ENCODE results near the gene ETV3L.

Gene ETV3L

DNA sequence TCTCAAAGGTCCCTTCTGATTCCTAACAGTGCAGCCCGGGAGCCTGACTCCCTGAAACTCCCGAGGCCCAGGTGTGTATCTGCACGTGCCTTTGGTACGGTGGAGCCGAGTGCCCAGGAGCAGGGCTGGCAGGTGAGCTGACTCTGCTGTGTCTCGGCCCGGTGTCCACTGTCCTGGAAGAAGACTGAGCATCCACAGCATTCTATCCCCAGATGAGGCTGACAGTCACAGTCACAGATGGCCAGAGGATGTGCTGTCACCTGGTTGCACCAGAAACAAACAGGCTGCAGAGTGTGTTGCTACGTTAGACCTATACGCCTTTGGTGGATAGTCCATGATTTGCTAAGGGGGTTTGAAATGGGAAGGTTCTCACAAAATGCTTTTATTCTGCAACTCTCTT, 9.8 kb downstream of the ETV3L start:
- Histone ChIP-seq H3K27me3 (ENCODE audit: control insufficient read depth, low read length) (peaks cover 7% of the 10 kb centered on the region; the same call in 1 of the 2 replicates), H3K9me3 (ENCODE audit: control insufficient read depth, insufficient read depth, low read length) (no peaks in the 10 kb centered on the region), H3K36me3 (ENCODE audit: control insufficient read depth, low read length) (no peaks in the 10 kb centered on the region), H3K4me2 (ENCODE audit: low read length) (no peak overlapping the region), H4K20me1 (ENCODE audit: control insufficient read depth, insufficient read depth, low read depth, low read length) (no peaks in the 10 kb centered on the region), H3K9me2 (replicated peaks; ENCODE audit: control insufficient read depth, low read length) (no peaks in the 10 kb centered on the region), H3K4me1 (ENCODE audit: control insufficient read depth, low read length) (no peaks in the 10 kb centered on the region), H3F3A (ENCODE audit: control insufficient read depth, insufficient read depth) (no peaks in the 10 kb centered on the region), H3K27ac (ENCODE audit: low read depth, low read length) (no peak overlapping the region), H3K4me3 (ENCODE audit: low read length) (no peak overlapping the region), H3K79me2 (ENCODE audit: control insufficient read depth, low read length) (no peaks in the 10 kb centered on the region)
- TF ChIP-seq CTCF (IDR thresholded peaks at IDR 0.05; ENCODE audit: low read depth, low read length, poor library complexity, severe bottlenecking), result no peak
- no peak for TF ChIP-seq EZH2phosphoT487 (IDR thresholded peaks at IDR 0.05; ENCODE audit: borderline replicate concordance, low read length)

DNA sequence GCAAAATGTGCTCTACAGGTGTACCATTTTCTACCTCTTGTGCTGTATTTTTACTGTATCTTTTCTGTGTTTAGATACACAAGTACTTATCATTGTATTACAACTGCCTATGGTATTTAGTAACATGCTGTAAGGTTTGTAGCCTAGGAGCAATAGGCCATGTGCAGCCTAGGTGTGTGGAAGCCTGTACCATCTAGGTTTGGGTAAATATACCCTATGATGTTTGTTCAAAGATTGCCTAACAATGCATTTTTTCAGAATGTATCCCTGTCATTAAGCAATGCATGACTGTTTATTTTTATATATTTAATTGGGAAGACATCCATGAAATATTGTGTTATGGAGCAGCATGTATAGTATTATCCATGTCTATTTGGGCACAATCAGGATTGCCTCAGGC, 11.0 kb downstream of the ETV3L start:
- Histone ChIP-seq H3K9me2 (replicated peaks; ENCODE audit: control insufficient read depth, low read length) (no peaks in the 10 kb centered on the region), H3K79me2 (ENCODE audit: control insufficient read depth, low read length) (no peaks in the 10 kb centered on the region), H4K20me1 (ENCODE audit: control insufficient read depth, insufficient read depth, low read depth, low read length) (no peaks in the 10 kb centered on the region), H3K4me3 (ENCODE audit: low read length) (no peak overlapping the region), H3K4me2 (ENCODE audit: low read length) (no peak overlapping the region), H3K9me3 (ENCODE audit: control insufficient read depth, insufficient read depth, low read length) (no peaks in the 10 kb centered on the region), H3K27ac (ENCODE audit: low read depth, low read length) (no peak overlapping the region), H3K36me3 (ENCODE audit: control insufficient read depth, low read length) (no peaks in the 10 kb centered on the region), H3K4me1 (ENCODE audit: control insufficient read depth, low read length) (no peaks in the 10 kb centered on the region), H3F3A (ENCODE audit: control insufficient read depth, insufficient read depth) (no peaks in the 10 kb centered on the region), H3K27me3 (ENCODE audit: control insufficient read depth, low read length) (peaks cover 7% of the 10 kb centered on the region; the same call in 1 of the 2 replicates)
- TF ChIP-seq CTCF (IDR thresholded peaks at IDR 0.05; ENCODE audit: low read depth, low read length, poor library complexity, severe bottlenecking) (no peak), EZH2phosphoT487 (IDR thresholded peaks at IDR 0.05; ENCODE audit: borderline replicate concordance, low read length) (no peak)

DNA sequence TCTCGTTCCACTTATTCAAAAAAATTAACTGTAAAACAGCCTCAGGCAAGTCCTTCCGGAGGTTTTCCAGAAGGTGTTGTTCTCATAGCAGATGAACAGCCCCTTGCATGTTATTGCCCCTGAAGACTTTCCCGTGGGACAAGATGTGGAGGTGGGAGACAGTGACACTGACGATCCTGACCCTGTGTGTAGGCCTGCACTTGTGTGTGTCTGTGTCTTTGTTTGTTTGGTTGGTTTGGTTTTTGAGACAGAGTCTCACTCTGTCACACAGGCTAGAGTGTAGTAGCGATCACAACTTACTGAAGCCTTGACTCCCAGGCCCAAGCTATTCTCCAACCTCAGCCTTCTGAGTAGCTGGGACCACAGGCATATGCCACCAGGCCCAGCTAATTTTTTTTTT, 12.6 kb downstream of the ETV3L start:
- TF ChIP-seq EZH2phosphoT487 (IDR thresholded peaks at IDR 0.05; ENCODE audit: borderline replicate concordance, low read length) (no peak), CTCF (IDR thresholded peaks at IDR 0.05; ENCODE audit: low read depth, low read length, poor library complexity, severe bottlenecking) (no peak)
- Histone ChIP-seq H3K4me3 (ENCODE audit: low read length) (no peak overlapping the region), H3K27me3 (ENCODE audit: control insufficient read depth, low read length) (peaks cover 7% of the 10 kb centered on the region; the same call in 1 of the 2 replicates), H3K4me1 (ENCODE audit: control insufficient read depth, low read length) (no peaks in the 10 kb centered on the region), H3K4me2 (ENCODE audit: low read length) (no peak overlapping the region), H3K36me3 (ENCODE audit: control insufficient read depth, low read length) (no peaks in the 10 kb centered on the region), H3F3A (ENCODE audit: control insufficient read depth, insufficient read depth) (no peaks in the 10 kb centered on the region), H3K9me3 (ENCODE audit: control insufficient read depth, insufficient read depth, low read length) (no peaks in the 10 kb centered on the region), H3K9me2 (replicated peaks; ENCODE audit: control insufficient read depth, low read length) (no peaks in the 10 kb centered on the region), H4K20me1 (ENCODE audit: control insufficient read depth, insufficient read depth, low read depth, low read length) (no peaks in the 10 kb centered on the region), H3K27ac (ENCODE audit: low read depth, low read length) (no peak overlapping the region), H3K79me2 (ENCODE audit: control insufficient read depth, low read length) (no peaks in the 10 kb centered on the region)

All from DOHH2 (cell line).